HUES64 (cell line): Measurements from ENCODE around the gene DBR1.

Source experiments
- H3K27ac ChIP-seq: 2 replicates; pipeline ENCODE4 v1.7.0; 2013; ENCODE audit warnings: low read depth, low read length, inconsistent platforms
- H3K27me3 ChIP-seq: 2 replicates; pipeline ENCODE4 v1.6.1; 2013; ENCODE audit warnings: mild to moderate bottlenecking, low read length; ENCODE audit not compliant: insufficient read depth
- H3K36me3 ChIP-seq: 2 replicates; pipeline ENCODE4 v1.6.1; 2013; ENCODE audit warnings: mild to moderate bottlenecking, low read length; ENCODE audit not compliant: insufficient read depth
- H3K4me1 ChIP-seq: 2 replicates; pipeline ENCODE4 v1.6.1; 2013; ENCODE audit warnings: mild to moderate bottlenecking, low read length, moderate library complexity; ENCODE audit not compliant: insufficient read depth
- H3K4me3 ChIP-seq: 2 replicates; pipeline ENCODE4 v1.5.1; 2013; ENCODE audit warnings: mild to moderate bottlenecking, low read length, moderate library complexity
- H3K9ac ChIP-seq: 2 replicates; pipeline ENCODE4 v1.6.1; 2013; ENCODE audit warnings: mild to moderate bottlenecking, low read depth, low read length
- H3K9me3 ChIP-seq: 2 replicates; pipeline ENCODE4 v1.6.1; 2013; ENCODE audit warnings: low read depth, low read length; ENCODE audit not compliant: insufficient read depth
- WGBS: fragments of 150-250, 120-280 bp; methylation state at CpG from one replicate; pipeline ENCODE4 v1.1.7; 2013; ENCODE audit warnings: missing lambda C conversion rate; 5-methylcytosine and 5-hydroxymethylcytosine counted together

The DBR1 gene

DNA sequence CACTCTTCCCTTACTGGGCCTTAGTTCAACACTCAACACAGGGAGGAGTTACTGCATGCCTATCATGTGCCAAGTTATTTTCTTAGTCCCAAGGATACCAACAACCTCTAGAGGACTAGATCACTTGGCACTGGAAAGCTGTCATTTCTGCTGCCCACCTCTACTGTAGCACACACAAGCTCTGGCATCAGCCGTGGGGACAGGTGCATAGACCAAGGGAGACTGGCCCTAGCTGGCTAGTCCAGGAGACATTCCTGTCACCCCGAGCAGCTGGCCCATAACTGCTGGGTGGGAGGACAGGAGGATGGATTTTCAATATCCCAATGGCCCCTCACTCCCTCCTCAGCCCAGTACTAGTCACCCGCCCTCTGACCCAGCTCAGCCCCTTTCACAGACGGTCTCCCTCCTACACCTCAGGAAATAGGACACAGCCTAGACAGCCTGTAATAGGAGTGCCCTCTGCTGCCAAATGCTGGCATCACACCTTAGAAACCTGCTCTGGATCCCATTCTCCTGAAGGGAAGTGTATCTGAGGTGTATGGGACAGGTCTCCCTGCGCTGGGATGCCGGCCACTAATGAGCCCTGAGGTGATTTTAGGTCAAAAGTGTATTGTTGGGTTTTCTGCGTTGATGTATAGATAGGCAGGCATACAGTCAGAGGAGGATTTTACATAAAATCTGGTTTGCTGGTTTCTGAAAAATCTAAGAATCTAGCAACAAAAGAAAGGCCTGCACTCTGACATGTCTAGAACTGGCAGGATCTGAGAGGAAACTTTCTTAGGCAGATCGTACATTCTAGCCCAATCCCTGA is 55.9 kb downstream of the DBR1 start:
- Histone ChIP-seq H3K9ac (no peak overlapping the region), H3K27ac (no peak overlapping the region), H3K27me3 (no peaks in the 10 kb centered on the region), H3K36me3 (no peaks in the 10 kb centered on the region), H3K9me3 (peaks cover 5% of the 10 kb centered on the region; the same call in 1 of the 2 replicates), H3K4me3 (no peak overlapping the region), H3K4me1 (peaks cover 6% of the 10 kb centered on the region; the same call in 1 of the 2 replicates)
- WGBS: 45% methylated on average over 7 of the region's 8 CpGs

DNA sequence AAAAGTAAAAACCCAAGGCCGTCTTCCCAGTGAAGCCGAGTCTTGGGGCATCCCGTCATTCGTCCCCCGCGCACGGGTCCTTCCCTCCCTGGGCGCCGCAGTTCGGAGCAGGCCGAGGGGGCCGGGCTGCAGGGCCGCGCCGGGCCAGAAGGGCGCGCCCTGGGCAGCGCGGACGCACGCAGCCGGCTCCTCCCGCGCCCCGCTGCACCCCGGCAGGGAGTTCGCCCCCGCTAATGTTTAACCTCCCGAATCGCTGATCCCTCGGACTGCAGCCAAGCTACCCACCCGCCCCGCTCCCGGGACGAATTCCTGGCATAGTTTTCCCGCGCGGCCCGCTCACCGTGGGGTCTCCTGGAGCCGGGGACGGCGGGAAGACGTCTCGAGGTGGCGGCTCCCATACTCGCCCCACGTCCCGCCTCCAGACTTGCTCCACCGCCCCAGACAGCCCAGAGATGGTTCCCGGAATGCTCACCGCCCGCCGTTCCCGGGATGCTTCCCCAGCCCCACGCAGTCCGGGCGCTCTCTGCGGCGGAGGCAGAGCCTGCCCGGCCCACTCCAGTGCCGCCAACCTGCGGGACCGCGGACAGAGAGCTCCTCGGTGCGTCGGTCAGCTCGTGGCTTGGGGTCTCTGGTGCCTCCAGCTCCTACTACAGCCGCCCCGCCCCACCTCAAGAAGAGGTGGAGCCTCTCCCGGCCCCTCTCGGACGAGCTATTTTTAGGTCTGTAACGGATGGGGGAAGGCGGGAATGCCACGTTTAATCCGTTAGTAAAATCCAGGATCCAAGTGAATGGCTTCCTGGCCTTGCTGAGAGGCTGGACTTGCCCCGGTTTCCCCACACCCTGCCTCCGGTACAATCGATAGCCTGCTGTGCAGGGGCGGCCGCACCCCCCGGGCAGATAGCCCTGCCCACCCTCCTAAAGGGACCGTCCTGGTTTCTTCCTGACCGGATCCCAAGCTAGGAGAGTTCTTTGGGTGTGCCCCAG is 59.4 kb downstream of the DBR1 start, which contains the start of gene DZIP1L:
Gene DZIP1L, minus strand, starts transcription at position 621 of the 984 bp plus-strand sequence. CDS start 11,637 bp downstream, outside the sequence.
- Histone ChIP-seq H3K4me3 (peak within 1 kb of the TSS; percentile 95), H3K27me3 (no peaks in the 10 kb centered on the region), H3K27ac (peak within 1 kb of the TSS; percentile 67), H3K36me3 (peaks cover 4% of the 10 kb centered on the region; the same call in 1 of the 2 replicates), H3K9me3 (no peaks in the 10 kb centered on the region), H3K9ac (peak within 1 kb of the TSS; percentile 87), H3K4me1 (peaks cover 15% of the 10 kb centered on the region; the same call in 1 of the 2 replicates)
- under 1% methylated on average over 86 of the region's 86 CpGs for WGBS

DNA sequence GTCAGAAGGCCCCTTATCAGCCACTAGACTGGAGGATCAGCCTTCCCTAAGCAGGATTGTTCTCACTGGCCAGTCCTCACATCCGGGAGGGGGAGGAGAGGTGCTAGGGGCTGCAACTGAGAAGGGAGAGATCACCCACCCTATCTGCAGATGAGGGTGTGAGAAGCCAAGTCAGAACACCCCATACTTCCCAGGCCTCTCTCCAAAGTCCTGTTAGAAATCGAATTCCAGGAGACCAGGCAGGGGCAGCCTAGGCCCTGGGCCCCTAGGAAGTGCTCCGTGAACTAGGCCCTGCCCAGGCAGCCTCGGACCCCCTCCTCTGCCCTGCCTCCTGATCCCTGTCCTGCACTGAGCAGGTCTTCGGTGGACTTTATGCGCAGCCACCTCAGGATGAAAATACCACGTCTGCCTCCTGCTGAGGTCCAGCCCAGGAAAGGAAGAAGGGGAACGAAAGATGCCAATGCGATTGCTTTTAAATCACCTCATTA is 60.2 kb downstream of the DBR1 start:
- H3K9ac ChIP-seq: peak overlapping the region; percentile 87
- H3K36me3 ChIP-seq: peaks cover 4% of the 10 kb centered on the region; the same call in 1 of the 2 replicates
- H3K27me3 ChIP-seq: no peaks in the 10 kb centered on the region
- WGBS: 4% methylated on average over 8 of the region's 9 CpGs
- peaks cover 15% of the 10 kb centered on the region; the same call in 1 of the 2 replicates for H3K4me1 ChIP-seq
- H3K9me3 ChIP-seq: no peaks in the 10 kb centered on the region
- peak overlapping the region; percentile 95 for H3K4me3 ChIP-seq
- peak overlapping the region; percentile 67 for H3K27ac ChIP-seq

DNA sequence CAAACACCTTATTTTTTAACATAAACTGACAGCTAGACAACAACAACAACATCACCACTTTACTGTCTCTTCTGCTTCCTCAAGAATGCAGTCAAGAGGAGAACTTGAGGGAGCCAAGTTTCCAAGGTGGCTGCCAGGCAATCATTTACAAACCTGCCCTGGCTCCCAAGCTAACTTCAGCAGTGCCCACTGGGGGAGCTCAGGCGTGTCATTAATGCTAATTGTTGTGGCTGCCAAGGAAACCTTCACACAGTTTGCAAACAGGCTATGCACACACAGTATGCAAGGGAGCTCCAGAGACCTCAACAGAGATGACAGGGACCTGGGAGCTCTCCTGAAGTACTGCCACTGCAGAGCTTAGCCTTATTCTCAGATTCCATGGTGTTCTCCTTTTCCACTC is 61.4 kb downstream of the DBR1 start:
- no peak overlapping the region for H3K4me3 ChIP-seq
- H3K9me3 ChIP-seq: no peaks in the 10 kb centered on the region
- H3K4me1 ChIP-seq: peaks cover 15% of the 10 kb centered on the region; the same call in 1 of the 2 replicates
- H3K27me3 ChIP-seq: no peaks in the 10 kb centered on the region
- H3K9ac ChIP-seq: no peak overlapping the region
- 24% methylated on average over 1 of the region's 1 CpG for WGBS
- peaks cover 7% of the 10 kb centered on the region; the same call in 1 of the 2 replicates for H3K36me3 ChIP-seq
- H3K27ac ChIP-seq: no peak overlapping the region

DNA sequence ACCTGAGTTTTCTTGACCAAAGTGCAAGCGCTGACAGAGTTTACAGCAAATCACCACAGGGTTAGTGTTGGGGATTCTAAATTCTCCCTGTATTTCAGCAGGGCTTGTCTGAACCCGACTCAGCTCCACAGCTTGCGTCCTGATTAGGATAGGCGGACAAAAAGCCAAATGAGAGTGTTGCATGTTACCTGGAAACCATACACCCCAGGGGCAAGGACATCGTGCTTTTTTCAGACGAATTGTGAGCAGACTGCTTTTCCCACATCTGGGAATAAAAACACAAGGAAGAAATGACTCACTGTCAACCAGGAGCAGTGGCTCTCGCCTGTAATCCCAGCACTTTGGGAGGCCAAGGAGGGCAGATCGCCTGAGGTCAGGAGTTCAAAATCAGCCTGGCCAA is 62.4 kb downstream of the DBR1 start:
- Histone ChIP-seq H3K27me3 (no peaks in the 10 kb centered on the region), H3K9ac (no peak overlapping the region), H3K9me3 (no peaks in the 10 kb centered on the region), H3K4me1 (peaks cover 15% of the 10 kb centered on the region; the same call in 1 of the 2 replicates), H3K4me3 (no peak overlapping the region), H3K27ac (no peak overlapping the region), H3K36me3 (peaks cover 7% of the 10 kb centered on the region; the same call in 1 of the 2 replicates)
- WGBS: 94% methylated on average over 8 of the region's 8 CpGs
